ENCODE measurements around the gene ULK3.

- TF ChIP-seq CTCF (IDR thresholded peaks at IDR 0.05; ENCODE audit: poor library complexity) (no peak), EZH2 (IDR thresholded peaks at IDR 0.05; ENCODE audit: borderline replicate concordance) (no peak), EZH2phosphoT487 (IDR thresholded peaks at IDR 0.05; ENCODE audit: low read depth, severe bottlenecking, unreplicated experiment) (no peak)
Measured at GRCh38 chr15:74867466-74868038, 24.6 kb upstream of the ULK3 start.

Data from hepatocyte (in vitro differentiated cells).